COR-L47 (cell line): ENCODE results near the gene SLC38A4.
"Not testable (repeated sequence)": the region's sequence is repeated elsewhere in the genome, so short reads cannot be mapped to it uniquely, and the experiment has no call there.

Experiments used
- DNase-seq: peaks from one replicate; lab custom pipeline; 2025; lab: John Stamatoyannopoulos, UW

The SLC38A4 gene, protein sequence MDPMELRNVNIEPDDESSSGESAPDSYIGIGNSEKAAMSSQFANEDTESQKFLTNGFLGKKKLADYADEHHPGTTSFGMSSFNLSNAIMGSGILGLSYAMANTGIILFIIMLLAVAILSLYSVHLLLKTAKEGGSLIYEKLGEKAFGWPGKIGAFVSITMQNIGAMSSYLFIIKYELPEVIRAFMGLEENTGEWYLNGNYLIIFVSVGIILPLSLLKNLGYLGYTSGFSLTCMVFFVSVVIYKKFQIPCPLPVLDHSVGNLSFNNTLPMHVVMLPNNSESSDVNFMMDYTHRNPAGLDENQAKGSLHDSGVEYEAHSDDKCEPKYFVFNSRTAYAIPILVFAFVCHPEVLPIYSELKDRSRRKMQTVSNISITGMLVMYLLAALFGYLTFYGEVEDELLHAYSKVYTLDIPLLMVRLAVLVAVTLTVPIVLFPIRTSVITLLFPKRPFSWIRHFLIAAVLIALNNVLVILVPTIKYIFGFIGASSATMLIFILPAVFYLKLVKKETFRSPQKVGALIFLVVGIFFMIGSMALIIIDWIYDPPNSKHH

DNA sequence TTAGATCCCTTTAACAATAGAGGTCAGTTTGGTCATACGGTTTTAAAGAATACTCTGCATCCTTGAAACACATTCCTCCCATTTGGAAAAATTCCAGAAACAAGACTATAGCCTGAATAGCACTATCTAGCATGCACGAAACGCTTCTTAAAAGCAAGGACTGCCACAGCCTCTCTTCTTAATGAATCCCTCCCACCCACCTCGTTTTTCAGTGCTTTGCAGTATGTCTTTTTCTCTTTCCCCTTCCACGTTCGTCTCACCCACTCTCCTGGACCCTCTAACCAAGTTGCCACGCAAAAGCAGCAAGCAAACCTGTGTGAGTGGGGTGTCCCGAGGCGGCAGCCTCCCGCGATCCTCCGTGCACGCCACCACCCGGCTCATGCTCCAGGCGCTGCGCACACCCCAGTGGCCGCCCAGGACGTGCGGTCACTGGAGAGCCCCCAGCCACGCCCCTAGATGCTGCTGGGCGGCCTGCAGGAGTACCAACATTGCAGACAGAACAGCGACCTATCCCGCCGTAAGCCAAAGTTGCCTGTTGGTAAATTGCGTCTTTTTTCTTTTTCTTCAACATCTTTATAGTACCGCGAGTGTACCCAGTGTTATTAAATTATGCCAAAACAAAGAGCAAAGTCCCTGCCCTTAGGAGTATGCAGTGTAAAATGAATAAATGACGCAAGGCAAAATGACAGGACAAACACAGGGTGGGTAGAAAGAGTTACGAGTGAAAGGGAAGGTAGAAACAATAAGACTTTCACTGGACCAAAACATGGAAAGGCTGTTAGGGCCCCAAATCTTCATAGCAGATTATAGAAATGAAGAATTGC is at the start of gene SLC38A4:
Gene SLC38A4 (minus strand): TSS at position 407 of the 824 bp plus-strand sequence. CDS start 32,926 bp downstream, outside the sequence.
- DNase-seq, result no peak

DNA sequence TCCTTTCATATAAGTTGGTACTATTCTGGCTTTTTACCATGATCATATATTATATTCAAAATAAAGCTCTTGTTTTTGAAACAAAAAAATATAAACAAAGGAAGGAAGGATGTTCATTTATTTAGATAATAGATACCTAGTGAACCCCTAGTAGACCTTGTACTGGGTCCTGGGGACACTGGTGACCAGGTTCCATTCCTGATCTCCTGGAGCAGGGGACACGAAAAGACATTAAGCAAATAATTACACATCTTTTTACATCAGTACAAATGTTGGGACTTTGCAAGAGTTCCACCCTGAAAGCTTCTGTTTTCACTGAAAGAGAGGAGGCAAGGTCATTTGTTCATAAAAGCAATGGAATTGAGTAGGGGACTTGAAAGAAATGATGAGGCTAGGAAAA is 49.3 kb upstream of the SLC38A4 start:
- DNase-seq, result no peak

DNA sequence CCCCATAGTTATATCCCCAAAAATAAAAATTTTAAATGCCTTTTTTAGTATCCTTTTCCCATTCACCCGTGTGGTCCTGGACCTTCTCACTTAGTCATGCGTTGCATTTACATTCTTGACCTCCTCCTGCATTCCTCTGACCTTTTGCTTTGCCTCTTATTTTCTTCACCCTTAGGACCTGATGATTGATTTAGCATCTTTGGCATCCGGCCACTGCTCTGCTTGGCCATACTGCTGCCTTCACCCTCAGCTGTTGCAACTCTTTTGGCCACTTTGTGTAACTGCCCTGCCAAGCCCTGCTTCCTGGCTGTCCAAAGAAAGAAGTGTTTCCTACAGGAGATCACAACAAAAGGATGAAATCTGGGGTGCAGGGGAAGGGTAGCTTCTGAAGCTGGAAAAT is 48.8 kb upstream of the SLC38A4 start:
- DNase-seq, result no peak

DNA sequence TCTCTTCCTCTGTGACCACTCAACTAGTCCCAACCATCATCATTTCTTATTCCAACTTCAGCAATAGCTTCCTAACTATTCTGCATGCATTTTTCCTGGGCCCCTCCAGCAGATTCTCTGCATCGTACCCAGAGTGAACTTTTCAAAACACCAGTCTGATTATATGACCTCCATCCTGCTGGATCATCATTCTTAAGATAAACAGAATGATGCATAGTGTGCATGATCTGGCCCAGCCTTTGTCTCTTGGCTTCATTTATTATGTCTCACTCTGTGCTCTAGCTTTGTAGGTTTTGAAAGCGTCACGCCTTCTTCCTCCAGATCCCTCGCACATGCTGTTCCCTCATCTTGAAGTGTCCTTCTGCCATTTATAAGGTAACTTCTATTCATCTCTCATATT is 46.3 kb upstream of the SLC38A4 start:
- no peak for DNase-seq

DNA sequence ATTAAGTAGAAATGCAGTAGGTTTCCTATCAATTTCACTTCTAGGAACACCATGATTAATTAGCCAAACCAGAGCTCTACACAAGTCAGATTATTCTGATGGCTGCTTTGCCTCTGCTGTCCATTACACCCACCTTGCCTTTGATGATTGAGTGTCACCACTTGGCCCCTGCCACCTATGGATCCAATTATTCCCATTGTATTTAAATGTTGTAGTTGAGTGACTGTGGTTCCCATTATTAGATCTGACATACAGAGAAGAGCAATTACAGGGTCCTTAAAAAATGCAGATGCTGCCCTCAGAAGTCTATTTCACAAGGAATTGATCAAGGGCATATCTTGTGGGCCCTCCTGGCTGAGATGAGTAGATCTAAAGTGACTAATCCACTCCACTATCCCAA is 39.5 kb upstream of the SLC38A4 start:
- DNase-seq, result no peak

DNA sequence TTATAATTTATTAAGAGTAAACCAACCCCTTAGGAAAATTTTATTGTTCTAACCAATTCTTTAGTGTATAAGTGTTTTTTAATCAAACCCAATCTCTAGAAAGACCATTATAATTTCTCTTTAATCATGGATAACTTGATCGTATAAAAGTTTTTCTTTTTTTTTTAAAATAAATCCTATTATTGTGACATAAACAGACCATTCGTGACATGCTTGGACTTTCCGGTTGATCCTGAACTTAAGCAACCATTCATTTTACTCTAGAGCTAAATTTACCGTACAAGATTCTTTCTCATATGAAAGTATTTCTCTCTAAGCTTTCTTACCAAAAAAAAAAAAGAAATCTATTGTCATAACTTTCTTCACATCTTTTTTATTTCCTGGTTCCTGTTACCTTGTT is 32.6 kb upstream of the SLC38A4 start:
- DNase-seq, result no peak

DNA sequence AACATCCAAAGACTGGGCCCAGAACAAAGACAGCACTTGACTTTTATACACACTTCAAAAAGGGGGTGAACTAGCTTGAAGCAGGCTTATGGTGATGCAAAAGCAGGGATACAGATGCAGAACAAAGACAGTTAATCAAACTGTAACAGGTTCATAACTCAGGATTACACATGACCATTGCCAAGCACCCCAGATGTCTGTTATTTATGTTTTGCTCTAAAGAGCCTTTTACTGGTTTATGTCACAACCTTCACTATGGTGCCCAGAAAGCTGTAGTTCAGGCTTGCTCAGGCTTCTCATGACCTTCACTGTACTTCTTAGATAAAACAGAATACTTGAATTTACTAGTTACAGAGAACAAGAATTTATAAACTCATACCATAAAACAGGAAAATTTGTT is 31.7 kb upstream of the SLC38A4 start:
- no peak for DNase-seq

DNA sequence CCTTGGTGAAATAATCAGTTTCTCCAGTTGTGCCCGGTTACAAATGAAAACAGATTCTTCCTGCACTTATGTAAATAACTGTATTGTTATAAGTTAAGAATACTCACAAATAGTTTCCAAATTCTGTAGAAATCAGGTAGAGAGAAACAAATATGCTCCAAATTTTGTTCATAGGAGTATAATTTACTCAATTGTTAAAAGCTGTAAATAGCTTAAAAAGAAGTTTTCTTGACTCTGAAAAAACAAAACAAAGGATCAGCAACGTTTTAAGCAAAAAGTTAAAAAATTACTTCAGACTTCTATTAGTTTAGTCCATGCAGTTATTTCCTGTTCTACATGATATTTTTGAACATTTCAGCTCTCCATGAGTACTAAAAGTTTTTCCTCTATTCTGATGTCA is 30.0 kb upstream of the SLC38A4 start:
- DNase-seq, result no peak

DNA sequence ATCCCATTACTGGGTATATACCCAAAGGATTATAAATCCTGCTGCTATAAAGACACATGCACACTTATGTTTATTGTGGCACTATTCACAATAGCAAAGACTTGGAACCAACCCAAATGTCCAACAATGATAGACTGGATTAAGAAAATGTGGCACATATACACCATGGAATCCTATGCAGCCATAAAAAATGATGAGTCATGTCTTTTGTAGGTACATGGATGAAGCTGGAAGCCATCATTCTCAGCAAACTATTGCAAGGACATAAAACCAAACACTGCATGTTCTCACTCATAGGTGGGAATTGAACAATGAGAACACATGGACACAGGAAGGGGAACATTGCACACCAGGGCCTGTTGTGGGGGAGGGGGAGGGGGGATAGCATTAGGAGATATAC is 28.4 kb upstream of the SLC38A4 start:
- DNase-seq, result not testable (repeated sequence)

DNA sequence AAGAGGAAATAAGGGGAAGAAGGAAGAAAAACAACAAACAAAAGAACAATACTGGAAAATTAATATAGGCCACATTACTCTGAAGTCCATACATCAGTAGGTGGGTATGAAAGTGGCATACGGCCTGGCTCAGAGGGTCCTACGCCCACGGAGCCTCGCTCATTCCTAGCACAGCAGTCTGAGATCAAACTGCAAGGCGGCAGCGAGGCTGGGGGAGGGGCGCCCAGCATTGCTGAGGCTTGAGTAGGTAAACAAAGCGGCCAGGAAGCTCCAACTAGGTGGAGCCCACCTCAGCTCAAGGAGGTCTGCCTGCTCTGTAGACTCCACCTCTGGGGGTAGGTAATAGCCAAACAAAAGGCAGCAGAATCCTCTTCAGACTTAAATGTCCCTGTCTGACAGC is 23.0 kb upstream of the SLC38A4 start:
- DNase-seq, result not testable (repeated sequence)

DNA sequence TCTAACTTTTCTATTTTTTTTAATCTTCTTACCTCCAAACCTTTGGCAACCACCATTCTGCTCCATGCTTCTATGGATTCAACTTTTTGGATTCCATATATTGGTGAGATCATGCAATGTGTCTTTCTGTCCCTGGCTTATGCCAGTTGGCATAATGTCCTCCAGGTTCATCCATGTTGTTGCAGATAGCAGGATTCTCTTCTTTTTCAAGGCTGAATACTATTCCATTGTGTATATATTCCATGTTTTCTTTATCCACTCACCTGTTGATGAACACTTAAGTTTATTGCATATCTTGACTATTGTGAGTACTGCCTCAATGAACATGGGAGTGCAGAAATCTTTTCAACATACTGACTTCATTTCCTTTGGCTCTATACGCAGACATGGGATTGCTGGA is 21.2 kb upstream of the SLC38A4 start:
- no peak for DNase-seq

DNA sequence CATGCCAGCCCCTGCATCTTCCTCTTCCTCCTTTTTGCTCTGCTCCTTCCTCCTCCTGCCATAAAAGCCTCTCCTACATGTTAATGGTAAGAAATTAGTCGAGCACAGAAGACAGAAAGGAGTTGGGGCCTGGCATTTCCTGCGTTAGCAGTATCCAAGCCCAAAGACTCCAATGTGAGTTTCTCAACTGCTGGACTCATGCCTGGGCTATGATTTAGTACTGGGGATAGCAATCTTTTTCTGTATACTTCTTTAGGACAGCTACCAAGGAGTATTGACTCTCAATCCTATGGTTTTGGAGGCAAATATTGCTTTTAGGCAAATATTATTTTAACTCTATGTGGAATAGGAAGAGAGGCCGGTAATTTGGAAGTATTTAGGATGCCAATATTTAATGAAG is 18.0 kb upstream of the SLC38A4 start:
- no peak for DNase-seq

DNA sequence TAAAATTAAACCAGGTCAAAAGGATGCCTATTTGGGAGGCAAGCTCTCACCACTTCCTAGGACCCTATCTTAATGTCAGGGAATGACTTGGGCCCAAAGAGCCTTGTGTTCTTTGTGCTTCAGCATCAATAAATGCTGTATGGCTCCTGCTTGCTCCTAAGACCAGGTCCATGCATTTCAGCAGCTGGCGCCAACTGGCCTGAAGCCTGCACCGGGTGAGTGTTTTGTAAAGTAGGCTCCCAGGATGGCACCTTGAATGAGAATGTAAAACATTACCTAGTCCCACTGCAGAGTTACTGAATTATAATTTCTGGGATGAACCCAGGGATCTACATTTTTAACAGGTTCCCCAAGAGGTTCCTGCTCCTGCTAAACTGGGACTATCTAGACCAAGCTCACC is 16.1 kb upstream of the SLC38A4 start:
- DNase-seq, result no peak

DNA sequence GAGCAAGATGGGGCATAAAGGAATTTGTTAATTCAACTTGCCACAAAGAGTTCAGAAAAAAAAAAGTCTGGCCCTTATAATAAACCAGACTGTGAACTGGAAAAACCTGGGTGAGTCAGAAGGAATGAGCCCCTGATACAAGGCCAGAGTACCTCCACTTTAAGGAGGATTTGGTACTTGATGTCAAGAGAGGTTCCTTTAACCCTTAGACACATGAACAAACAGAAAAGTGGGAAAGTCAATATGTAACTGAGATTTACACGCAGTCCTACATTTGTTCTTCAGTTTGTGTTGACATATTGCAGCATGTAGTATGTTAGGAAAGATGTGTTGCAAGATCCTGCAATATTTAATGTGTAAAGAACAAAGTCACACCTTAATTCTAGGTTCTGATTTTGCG is 14.2 kb upstream of the SLC38A4 start:
- no peak for DNase-seq

DNA sequence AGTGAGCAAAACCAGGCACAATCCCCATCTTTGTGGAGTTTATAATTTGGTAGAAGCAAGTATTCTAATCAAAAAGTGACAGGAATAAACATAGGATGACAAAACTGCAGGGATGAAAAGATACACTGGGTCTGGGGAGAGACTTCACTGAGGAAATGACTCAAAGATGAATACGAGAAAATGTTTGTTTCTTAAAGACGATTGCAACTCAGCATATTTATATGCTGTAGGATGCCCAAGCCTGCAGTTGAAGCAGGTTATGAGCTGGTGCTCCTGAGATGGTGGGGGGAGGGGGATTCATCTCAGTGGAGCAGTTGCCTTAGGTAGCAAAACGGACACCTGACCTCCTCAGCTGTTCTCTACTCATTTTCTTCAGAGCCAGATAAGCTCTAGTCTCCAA is 13.4 kb upstream of the SLC38A4 start:
- DNase-seq, result no peak

DNA sequence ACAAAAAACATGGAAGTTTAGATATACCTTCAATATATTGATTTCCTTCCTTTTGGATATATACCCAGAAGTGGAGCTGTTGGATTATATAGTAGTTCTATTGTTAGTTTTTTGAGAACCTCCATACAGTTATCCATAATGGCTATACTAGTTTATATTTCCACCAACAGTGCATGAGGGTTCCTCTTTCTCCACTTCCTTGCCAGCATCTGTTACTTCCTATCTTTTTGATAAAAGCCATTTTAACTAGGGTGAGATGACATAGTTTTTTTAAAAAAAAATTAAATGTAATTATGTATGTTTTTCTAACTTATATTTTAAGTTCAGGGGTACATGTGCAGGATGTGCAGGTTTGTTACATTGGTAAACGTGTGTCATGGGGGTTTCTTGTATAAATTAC is 10.0 kb upstream of the SLC38A4 start:
- DNase-seq, result no peak

DNA sequence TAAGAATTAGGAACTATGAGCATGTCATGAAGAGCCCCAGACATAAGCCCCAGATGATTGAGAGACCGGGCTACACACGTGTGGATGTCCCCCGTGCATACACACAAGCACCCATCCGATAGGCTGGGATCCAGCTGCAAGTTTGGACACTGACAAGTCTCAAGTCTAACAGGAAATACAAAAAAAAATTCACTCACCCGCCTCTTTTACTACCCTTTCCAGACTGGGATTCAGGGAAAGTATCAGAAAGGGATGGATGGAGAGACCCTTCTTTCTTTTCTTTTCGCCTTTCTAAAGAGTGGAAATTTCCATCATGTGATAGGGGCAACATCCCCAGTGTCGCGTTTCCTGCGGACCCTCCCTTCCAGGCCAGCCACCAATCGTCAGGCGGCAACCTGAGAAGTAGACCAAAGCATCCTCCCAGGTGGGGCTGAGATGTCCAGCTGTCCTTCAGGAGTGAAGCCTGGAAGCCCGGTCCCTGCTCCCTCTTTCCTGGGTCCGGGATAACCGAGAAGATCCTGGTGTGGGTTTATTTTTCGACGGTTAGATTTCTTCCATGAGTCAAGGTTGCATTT is 6.4 kb upstream of the SLC38A4 start:
- no peak for DNase-seq

DNA sequence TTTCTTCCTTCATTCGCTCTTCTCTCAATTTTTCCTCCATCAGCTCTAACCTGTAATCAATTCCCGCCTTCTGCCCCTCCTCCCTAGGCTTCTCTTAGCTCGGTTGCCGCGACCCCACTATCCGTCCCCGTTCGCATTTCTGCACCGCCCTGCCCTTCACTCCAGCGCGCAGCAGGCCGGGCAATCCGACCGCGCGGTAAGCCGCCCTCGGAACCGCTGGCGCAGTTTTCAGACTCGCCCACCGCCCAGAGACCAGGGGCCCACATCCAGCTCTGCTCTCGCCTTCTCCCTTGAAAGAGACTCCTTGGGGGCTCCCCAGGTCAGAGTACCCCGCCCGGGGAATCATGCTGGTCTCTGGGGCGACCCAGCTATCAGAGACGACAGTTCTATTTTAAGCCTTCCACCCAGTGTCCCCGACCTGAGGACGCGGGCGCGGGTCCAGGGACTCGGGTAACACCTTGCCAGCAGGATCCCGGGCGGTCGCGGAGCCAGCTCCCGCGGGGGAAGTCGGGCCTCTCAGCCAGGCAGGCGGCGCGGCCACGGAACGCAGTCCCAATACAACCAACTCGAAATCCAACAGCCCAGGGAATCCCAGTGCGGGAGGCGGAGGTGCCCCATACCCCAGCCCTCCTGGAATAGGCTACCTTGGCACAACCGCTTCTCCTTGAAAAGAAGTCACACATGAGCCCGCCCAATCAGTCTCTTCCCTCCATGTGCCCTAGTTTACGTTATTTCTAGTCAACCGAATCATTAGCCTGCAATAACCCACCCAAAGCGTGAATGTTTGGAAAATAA is 5.7 kb upstream of the SLC38A4 start:
- no peak for DNase-seq

DNA sequence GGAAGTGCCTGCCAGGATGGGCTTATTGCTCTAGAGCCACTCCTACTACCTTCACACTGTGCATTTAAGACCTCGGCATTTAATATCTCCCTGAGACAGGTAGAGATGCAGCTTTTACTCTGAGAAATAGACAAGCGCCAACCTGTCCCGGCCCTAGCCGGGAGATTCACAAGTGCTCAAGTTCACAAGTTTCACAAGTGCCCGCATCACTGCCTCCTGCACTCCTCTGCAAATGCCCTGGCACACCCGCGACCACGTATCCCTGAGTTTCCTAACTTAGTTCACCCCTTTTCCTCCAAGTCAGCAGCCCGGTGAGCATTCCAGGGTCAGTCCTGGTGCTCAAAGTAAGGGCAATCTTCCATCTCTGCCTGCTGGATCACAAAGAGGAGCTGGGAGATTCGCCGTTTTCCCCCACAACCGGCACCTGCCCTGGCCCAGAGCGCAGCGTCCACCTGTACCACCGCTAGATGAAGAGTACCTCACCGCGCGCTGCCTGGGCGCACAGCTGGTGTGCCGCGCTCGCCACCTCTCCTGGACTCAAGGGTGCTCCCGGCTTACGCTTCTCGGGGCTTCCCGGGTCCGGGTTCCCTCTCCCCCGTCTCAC is 5.0 kb upstream of the SLC38A4 start:
- DNase-seq, result no peak

DNA sequence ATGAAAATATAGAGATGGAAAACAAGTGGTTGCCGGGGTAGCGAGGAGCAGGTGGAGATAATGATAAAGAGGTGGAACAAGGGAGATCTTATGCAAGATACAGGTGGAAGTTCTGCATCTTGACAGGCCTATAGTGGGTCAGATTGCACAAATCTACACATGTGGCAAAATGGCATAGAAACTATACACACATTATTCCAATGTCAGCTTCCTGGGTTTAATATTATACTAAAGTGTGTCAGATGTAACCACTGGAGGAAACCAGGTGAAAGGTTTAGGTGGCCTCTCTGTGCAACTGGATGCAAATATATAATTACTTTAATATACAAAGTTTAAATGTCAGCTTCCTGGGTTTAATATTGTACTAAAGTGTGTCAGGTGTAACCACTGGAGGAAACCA is 1.1 kb downstream of the SLC38A4 start:
- DNase-seq, result no peak

DNA sequence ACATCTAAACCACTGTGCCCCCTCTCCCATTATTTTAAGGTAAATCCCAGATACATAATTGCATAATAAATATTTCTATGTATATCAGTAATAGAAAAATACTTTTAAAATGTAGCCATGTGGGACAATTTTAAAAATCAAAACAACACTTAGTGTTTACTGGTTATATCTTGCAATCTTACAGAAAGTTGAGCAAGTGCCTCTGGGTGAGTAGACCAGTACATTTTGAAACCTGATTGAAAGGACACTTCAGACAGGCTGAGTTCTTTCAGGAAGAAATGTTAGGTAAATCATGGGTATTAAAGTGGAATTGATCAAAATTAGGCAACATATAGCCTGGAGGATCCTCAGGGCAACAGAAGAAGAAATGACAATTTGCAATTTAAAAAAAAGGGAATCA is 7.2 kb downstream of the SLC38A4 start:
- DNase-seq, result no peak

DNA sequence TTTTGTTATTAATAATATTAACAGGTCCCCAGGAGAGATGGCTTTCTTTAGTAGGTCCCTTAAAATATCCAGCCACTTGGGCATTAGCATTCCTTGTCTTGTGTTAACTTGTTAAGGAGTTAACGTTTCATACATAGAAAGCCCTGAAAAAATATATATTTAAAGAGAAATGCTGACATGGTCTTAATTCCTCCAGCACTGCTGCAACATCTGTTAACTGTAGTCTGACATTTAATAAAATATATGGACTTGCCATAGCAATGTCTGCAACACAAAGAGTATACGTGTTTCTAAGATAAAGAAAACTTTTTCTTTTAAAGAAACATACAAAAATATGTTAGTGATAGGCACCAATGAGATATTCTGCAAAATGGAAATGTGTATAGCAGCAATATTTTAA is 10.0 kb downstream of the SLC38A4 start:
- DNase-seq, result no peak
